GM12878 (cell line): Measurements from ENCODE around the gene FBXO8.

Source experiments
- IKZF2 ChIP-seq, 2 experiments: fragments of 450-650 bp; IDR thresholded peaks; 2 replicates each; pipeline ENCODE4 v1.6.1; 2017; ENCODE audit warnings: mild to moderate bottlenecking in 2 of 2, moderate library complexity in 2 of 2
- NBN ChIP-seq: fragments of 450-650 bp; IDR thresholded peaks from 2 replicates; pipeline ENCODE4 v1.6.1; 2016

- TF ChIP-seq NBN (no peak), IKZF2 (IDR thresholded peaks at IDR 0.05) (no peak)
Measured at GRCh38 chr4:174263445-174263736, 20.1 kb downstream of the FBXO8 start.
